Heart left ventricle (tissue), 16 donors: ENCODE results near the gene TMSB10. TPM values are rescaled to one million over a fixed set of nuclear protein-coding genes. Genes with fewer than 3 reads are reported as not detected.

Source experiments
- ATAC-seq, 4 donors: fragments of 200-7000 bp; cut with Tn5 transposase; one replicate each; pipeline ENCODE4 v1.9.1; 2020 to 2022; ENCODE audit warnings: moderate library complexity in 4 of 4, mild to moderate bottlenecking in 3 of 4, moderate number of reproducible peaks in 1 of 4
- DNase-seq, 5 donors: peaks; one replicate each; pipeline ENCODE4 v3.0.0-alpha.2; 2020
- H3K27ac ChIP-seq, 12 donors: fragments of 200-600 bp; sonication (generic) in 4 of 12; one replicate each; pipeline versions ENCODE4 v1.5.0 to v1.8.0; 2016 to 2022; ENCODE audit warnings: mild to moderate bottlenecking in 2 of 12
- H3K27me3 ChIP-seq, 9 donors: fragments of 200-600 bp; sonication (generic) in 2 of 9; one replicate each; pipeline versions ENCODE4 v1.5.1 to v1.8.0; 2016 to 2022; ENCODE audit warnings: mild to moderate bottlenecking in 3 of 9
- H3K36me3 ChIP-seq, 9 donors: fragments of 200-600 bp; sonication (generic) in 2 of 9; one replicate each; pipeline versions ENCODE4 v1.5.0 to v1.8.0; 2018 to 2022; ENCODE audit warnings: mild to moderate bottlenecking in 2 of 9
- H3K4me1 ChIP-seq, 12 donors: fragments of 200-600 bp; sonication (generic) in 4 of 12; one replicate each; pipeline versions ENCODE4 v1.5.0 to v1.8.0; 2016 to 2022; ENCODE audit warnings: mild to moderate bottlenecking in 3 of 12
- H3K4me3 ChIP-seq, 12 donors: fragments of 200-600 bp; sonication (generic) in 4 of 12; one replicate each; pipeline versions ENCODE4 v1.5.0 to v1.8.0; 2017 to 2022; ENCODE audit warnings: mild to moderate bottlenecking in 9 of 12, moderate library complexity in 4 of 12
- H3K9me3 ChIP-seq, 12 donors: fragments of 200-600 bp; sonication (generic) in 4 of 12; one replicate each; pipeline versions ENCODE4 v1.5.0 to v1.8.0; 2016 to 2022; ENCODE audit warnings: mild to moderate bottlenecking in 1 of 12
- POLR2A ChIP-seq, 2 donors: fragments of 450-650 bp; IDR thresholded peaks; one replicate each; pipeline ENCODE4 v1.6.1; 2017; ENCODE audit warnings: antibody characterized with exemption in 2 of 2, mild to moderate bottlenecking in 2 of 2, moderate library complexity in 2 of 2
- WGBS, 4 donors: extraction: QIAGEN DNeasy Blood & Tissue Kit in 2 of 4; methylation state at CpG; one replicate each; pipeline versions ENCODE4 v1.1.5 to v1.1.7; 2013 to 2018; 5-methylcytosine and 5-hydroxymethylcytosine counted together
- intact Hi-C, 10 donors: fragments of 100-400 bp; cut with DNase I; formaldehyde crosslinking; loops; one replicate each; pipeline versions ENCODE4 v1.11.1 to v1.14.2; 2022
- polyA plus RNA-seq, 2 donors: library from polyadenylated mRNA; stranded (reverse); fragments of 200-250 nt; gene quantifications; one replicate each; pipeline ENCODE4 v1.2.3, GENCODE V29; 2013
- total RNA-seq, 9 donors: library from RNA; depleted of rRNA in 2 of 9; stranded (reverse); fragments of >200 nt in 2 of 9; fragmentation: NEBNext Ultra II Directional in 3 of 9; extraction: Animal tissue kit (Norgen Biotek cat#: 25700) in 3 of 9; gene quantifications; one replicate each; pipeline versions ENCODE4 v1.1.0 to v1.2.4, GENCODE V29; 2016 to 2023
- TF ChIP-seq, protein P1 (sequence below), 12 donors: fragments of 200-600 bp; sonication (generic) in 4 of 12; IDR thresholded peaks; one replicate each; pipeline versions ENCODE4 v1.5.0 to v1.8.0; 2018 to 2022; ENCODE audit warnings: antibody characterized with exemption in 12 of 12, mild to moderate bottlenecking in 5 of 12
- donor health status: ischemic (EF 13 %, LVEDD 7.1; RV severe dilation, severe dysfunction).
- donor health status: healthy with polysubstance abuse.
- donor health status: DM: no; HTN: yes; CAD: no.
- donor health status: DM: no; HTN: no; CAD: no.
- donor health status: ischemic (EF 25% LVEDD 6.9; RV normal size, moderate dysfunction).
- donor health status: ischemic (EF 25% LVEDD 5.7; RV mildly dilated, moderate dysfunction).
- donor health status: healthy.
- donor health status: DM: yes; HTN: yes; CAD: no.
- donor health status: ischemic (EF 35%, LVEDD 5.7; RV mildly dilated, moderate dysfunction).
- donor health status: nonischemic (EF 11% LVEDD 7.7; RV severe dilation, severe dysfunction).
- donor health status: DM: yes; HTN: yes; CAD: no.
- donor health status: PGD.
- donor health status: ischemic (EF 29% LVEDD 5.4; RV normal size, mild dysfunction).
- donor health status: nonischemic (EF 23%, LVEDD 6.1; RV moderate dilation, normal function).

Gene TMSB10
- total and polyA plus RNA-seq, 11 donors: 288 to 3,094 (median 623) TPM

- peaks cover 3 to 41% (median 23%) of the 10 kb centered on the region in 12 donors for H3K4me1 ChIP-seq
- TF ChIP-seq, protein P1, sequence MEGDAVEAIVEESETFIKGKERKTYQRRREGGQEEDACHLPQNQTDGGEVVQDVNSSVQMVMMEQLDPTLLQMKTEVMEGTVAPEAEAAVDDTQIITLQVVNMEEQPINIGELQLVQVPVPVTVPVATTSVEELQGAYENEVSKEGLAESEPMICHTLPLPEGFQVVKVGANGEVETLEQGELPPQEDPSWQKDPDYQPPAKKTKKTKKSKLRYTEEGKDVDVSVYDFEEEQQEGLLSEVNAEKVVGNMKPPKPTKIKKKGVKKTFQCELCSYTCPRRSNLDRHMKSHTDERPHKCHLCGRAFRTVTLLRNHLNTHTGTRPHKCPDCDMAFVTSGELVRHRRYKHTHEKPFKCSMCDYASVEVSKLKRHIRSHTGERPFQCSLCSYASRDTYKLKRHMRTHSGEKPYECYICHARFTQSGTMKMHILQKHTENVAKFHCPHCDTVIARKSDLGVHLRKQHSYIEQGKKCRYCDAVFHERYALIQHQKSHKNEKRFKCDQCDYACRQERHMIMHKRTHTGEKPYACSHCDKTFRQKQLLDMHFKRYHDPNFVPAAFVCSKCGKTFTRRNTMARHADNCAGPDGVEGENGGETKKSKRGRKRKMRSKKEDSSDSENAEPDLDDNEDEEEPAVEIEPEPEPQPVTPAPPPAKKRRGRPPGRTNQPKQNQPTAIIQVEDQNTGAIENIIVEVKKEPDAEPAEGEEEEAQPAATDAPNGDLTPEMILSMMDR (IDR thresholded peaks at IDR 0.05): no peak
- TF ChIP-seq POLR2A (IDR thresholded peaks at IDR 0.05): no peak
- no peaks in the 10 kb centered on the region for H3K36me3 ChIP-seq
- no peak for DNase-seq
- intact Hi-C loops: loop anchor here in 9 of 10 donors (1.0 to 10.0 kb wide), 10 partner anchors 19 to 433 kb away; partner anchors contain the start of genes TRABD2A (in 2 of the 9) and TMSB10 (in 1 of the 9)
- H3K27me3 ChIP-seq: no peaks in the 10 kb centered on the region
- H3K27ac ChIP-seq: peak overlapping the region in 11 of 12 donors; percentile 38 to 94 (median 85)
- H3K4me3 ChIP-seq: peak overlapping the region in 4 of 12 donors; percentile 36 to 60 (median 46)
- ATAC-seq: peak in 2 of 4 donors; percentile 1 to 3
- no peaks in the 10 kb centered on the region for H3K9me3 ChIP-seq
- WGBS, 4 donors: 97 to 100% (median 99%) methylated on average over 2 of the region's 2 CpGs
Observed at GRCh38 chr2:84925336-84925723, 19.9 kb downstream of the TMSB10 start.

- 4 to 5% (median 5%) methylated on average over 28 to 34 of the region's 34 CpGs for WGBS, 4 donors
- Histone ChIP-seq H3K4me3 (peak overlapping the region in 10 of 12 donors; percentile 27 to 60 (median 39)), H3K9me3 (no peaks in the 10 kb centered on the region), H3K36me3 (no peaks in the 10 kb centered on the region), H3K27me3 (no peaks in the 10 kb centered on the region), H3K27ac (peak overlapping the region in 11 of 12 donors; percentile 38 to 94 (median 85)), H3K4me1 (peaks cover 0 to 37% (median 20%) of the 10 kb centered on the region in 12 donors)
- no peak for TF ChIP-seq POLR2A (IDR thresholded peaks at IDR 0.05)
- TF ChIP-seq, protein P1 (IDR thresholded peaks at IDR 0.05): peak; percentile 95 to 99 (median 98)
- DNase-seq (peak; percentile 94 to 97 (median 95)), ATAC-seq (peak; percentile 77 to 89 (median 85))
- intact Hi-C loops: loop anchor here (1.0 to 10.0 kb wide), 15 partner anchors 19 to 434 kb away; partner anchors contain the start of genes TRABD2A (in 2 of the 10), KCMF1 (in 1 of the 10) and TMSB10 (in 1 of the 10)
Observed at GRCh38 chr2:84925724-84926376, 20.4 kb downstream of the TMSB10 start.

DNA sequence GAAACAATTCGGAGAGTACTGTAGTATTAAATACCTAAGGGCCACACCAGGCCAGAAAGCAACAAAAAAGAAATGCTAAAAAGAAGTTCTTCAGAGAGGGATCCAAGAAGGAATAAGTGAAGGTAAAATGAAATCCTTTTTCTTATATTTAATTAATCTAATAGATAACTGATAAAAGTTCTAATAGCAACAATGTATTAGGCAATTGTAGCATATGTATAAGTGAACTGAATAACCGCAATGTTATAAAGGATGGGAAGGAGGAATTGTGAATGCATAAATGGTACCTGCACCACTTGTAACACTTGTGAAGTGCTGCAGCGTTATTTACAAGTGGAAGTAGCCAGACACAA lies 21.8 kb downstream of the TMSB10 start:
- Histone ChIP-seq H3K27me3 (no peaks in the 10 kb centered on the region), H3K4me3 (peak overlapping the region in 3 of 12 donors; percentile 36 to 60 (median 49)), H3K36me3 (no peaks in the 10 kb centered on the region), H3K4me1 (peaks cover 0 to 37% (median 20%) of the 10 kb centered on the region in 12 donors), H3K9me3 (no peaks in the 10 kb centered on the region), H3K27ac (no peak overlapping the region)
- no peak for DNase-seq
- TF ChIP-seq, protein P1 (IDR thresholded peaks at IDR 0.05): peak in 1 of 12 donors; percentile 10
- TF ChIP-seq POLR2A (IDR thresholded peaks at IDR 0.05): no peak
- no peak for ATAC-seq
- intact Hi-C loops: loop anchor here (2.0 to 10.0 kb wide), 12 partner anchors 44 to 435 kb away; partner anchors contain the start of genes KCMF1 (in 1 of the 10) and TRABD2A (in 1 of the 10)
- 41 to 46% (median 42%) methylated on average over 3 of the region's 3 CpGs for WGBS, 4 donors

- intact Hi-C loops: no loop called here
- H3K27ac ChIP-seq: no peak overlapping the region
- peaks cover 0 to 9% (median 4%) of the 10 kb centered on the region in 12 donors for H3K4me1 ChIP-seq
- DNase-seq: no peak
- WGBS, 4 donors: 45 to 76% (median 56%) methylated on average over 1 of the region's 1 CpG
- H3K9me3 ChIP-seq: no peaks in the 10 kb centered on the region
- ATAC-seq: no peak
- H3K36me3 ChIP-seq: no peaks in the 10 kb centered on the region
- TF ChIP-seq POLR2A (IDR thresholded peaks at IDR 0.05): no peak
- TF ChIP-seq, protein P1 (IDR thresholded peaks at IDR 0.05): no peak
- H3K4me3 ChIP-seq: no peak overlapping the region
- no peaks in the 10 kb centered on the region for H3K27me3 ChIP-seq
Observed at GRCh38 chr2:84931384-84931821, 25.9 kb downstream of the TMSB10 start.
